Activated T-helper 1 cell treated with Interleukin-2 at 50 U/mL for 16 hours (primary cell): ENCODE results near the gene CTNNA3.
"Not testable (repeated sequence)": the region's sequence is repeated elsewhere in the genome, so short reads cannot be mapped to it uniquely, and the experiment has no call there.

Experiments used
- DNase-seq: peaks from one replicate; pipeline ENCODE4 v3.0.0-alpha.2; 2020; ENCODE audit warnings: low read depth

Gene CTNNA3

GRCh38 chr10:66368146-66368545 lies 1327.8 kb downstream of the CTNNA3 start:
- DNase-seq, result no peak

- DNase-seq, result no peak
Measured at GRCh38 chr10:66366163-66366562, 1329.8 kb downstream of the CTNNA3 start.

GRCh38 chr10:66365686-66366085 lies 1330.3 kb downstream of the CTNNA3 start:
- DNase-seq, result no peak

- DNase-seq, result no peak
Measured at GRCh38 chr10:66362522-66362921, 1333.5 kb downstream of the CTNNA3 start.

GRCh38 chr10:66353822-66354221 lies 1342.2 kb downstream of the CTNNA3 start:
- not testable (repeated sequence) for DNase-seq

- no peak for DNase-seq
Measured at GRCh38 chr10:66353422-66353821, 1342.6 kb downstream of the CTNNA3 start.

GRCh38 chr10:66350622-66351399 lies 1345.2 kb downstream of the CTNNA3 start:
- DNase-seq, result no peak

- no peak for DNase-seq
Measured at GRCh38 chr10:66349726-66350125, 1346.3 kb downstream of the CTNNA3 start.

- no peak for DNase-seq
Measured at GRCh38 chr10:66349076-66349475, 1346.9 kb downstream of the CTNNA3 start.

GRCh38 chr10:66337211-66337610 lies 1358.8 kb downstream of the CTNNA3 start:
- DNase-seq, result no peak

- DNase-seq, result no peak
Measured at GRCh38 chr10:66336791-66337190, 1359.2 kb downstream of the CTNNA3 start.

GRCh38 chr10:66335753-66336152 lies 1360.2 kb downstream of the CTNNA3 start:
- not testable (repeated sequence) for DNase-seq

GRCh38 chr10:66329147-66329546 lies 1366.8 kb downstream of the CTNNA3 start:
- no peak for DNase-seq

GRCh38 chr10:66326876-66327275 lies 1369.1 kb downstream of the CTNNA3 start:
- DNase-seq, result no peak

- DNase-seq, result no peak
Measured at GRCh38 chr10:66322777-66323176, 1373.2 kb downstream of the CTNNA3 start.

- DNase-seq, result no peak
Measured at GRCh38 chr10:66321723-66322665, 1374.0 kb downstream of the CTNNA3 start.

GRCh38 chr10:66318761-66319160 lies 1377.2 kb downstream of the CTNNA3 start:
- no peak for DNase-seq

- DNase-seq, result no peak
Measured at GRCh38 chr10:66307826-66308225, 1388.2 kb downstream of the CTNNA3 start.

GRCh38 chr10:66301078-66301477 lies 1394.9 kb downstream of the CTNNA3 start:
- no peak for DNase-seq

GRCh38 chr10:66295602-66296001 lies 1400.4 kb downstream of the CTNNA3 start:
- no peak for DNase-seq

- DNase-seq, result no peak
Measured at GRCh38 chr10:66294538-66294937, 1401.5 kb downstream of the CTNNA3 start.

GRCh38 chr10:66292922-66293321 lies 1403.1 kb downstream of the CTNNA3 start:
- DNase-seq, result no peak

GRCh38 chr10:66292456-66292855 lies 1403.5 kb downstream of the CTNNA3 start:
- no peak for DNase-seq
